ENCODE data around the gene PDIA6. TPM values are rescaled to one million over a fixed set of nuclear protein-coding genes. Genes with fewer than 3 reads are reported as not detected.

Gene PDIA6
- total RNA-seq, 1 donor from 2014 or later = 314 TPM

Other genes with a start within 250 kb of the PDIA6 start
- 18.5 and 20.6 TPM in 2 replicates for gene NOL10, start 122.8 kb downstream of the PDIA6 start, total RNA-seq
- gene ATP6V1C2, start 91.2 kb downstream of the PDIA6 start, total RNA-seq = under 0.01 TPM in 2 replicates
- gene KCNF1, start 99.1 kb upstream of the PDIA6 start, total RNA-seq = 3.5 and 4.0 TPM in 2 replicates

Data from lung microvascular endothelial cell (primary cell).